GM19455 (cell line): ENCODE measurements around the gene PRPF31.
"Not testable (repeated sequence)": the region's sequence is repeated elsewhere in the genome, so short reads cannot be mapped to it uniquely, and the experiment has no call there.

Source experiments
- ATAC-seq: cut with Tn5 transposase; IDR thresholded peaks from one replicate; pipeline ENCODE4 v1.9.1; 2021; ENCODE audit not compliant: unreplicated experiment

PRPF31 gene

GRCh38 chr19:54160854-54161253 lies 45.3 kb downstream of the PRPF31 start:
- ATAC-seq: no peak

- no peak for ATAC-seq
These were observed 46.8 kb downstream of the PRPF31 start for GRCh38 chr19:54162241-54162805.

GRCh38 chr19:54162884-54163283 lies 47.3 kb downstream of the PRPF31 start:
- ATAC-seq: no peak

- ATAC-seq: no peak
These were observed 49.0 kb downstream of the PRPF31 start for GRCh38 chr19:54164369-54165068.

GRCh38 chr19:54165222-54165621 lies 49.7 kb downstream of the PRPF31 start:
- ATAC-seq: no peak

- ATAC-seq: no peak
These were observed 52.8 kb downstream of the PRPF31 start for GRCh38 chr19:54168174-54168917.

- no peak for ATAC-seq
These were observed 53.7 kb downstream of the PRPF31 start for GRCh38 chr19:54169149-54169740.

GRCh38 chr19:54171736-54172431 lies 56.3 kb downstream of the PRPF31 start:
- ATAC-seq: not testable (repeated sequence)

- ATAC-seq: no peak
These were observed 57.2 kb downstream of the PRPF31 start, which contains the start of gene TMC4 for GRCh38 chr19:54172471-54173358. TSS of gene TMC4 (minus strand) at chr19:54173160. CDS start at chr19:54173117, 43 bp downstream.

GRCh38 chr19:54173359-54173699 lies 57.8 kb downstream of the PRPF31 start:
- no peak for ATAC-seq

GRCh38 chr19:54173951-54174834 lies 58.6 kb downstream of the PRPF31 start:
- ATAC-seq: no peak

- no peak for ATAC-seq
These were observed 63.2 kb downstream of the PRPF31 start for GRCh38 chr19:54178581-54179261.

- no peak for ATAC-seq
These were observed 63.8 kb downstream of the PRPF31 start for GRCh38 chr19:54179262-54179852.

GRCh38 chr19:54179921-54180461 lies 64.4 kb downstream of the PRPF31 start:
- no peak for ATAC-seq

- ATAC-seq: no peak
These were observed 65.1 kb downstream of the PRPF31 start for GRCh38 chr19:54180691-54181091.
